OCI-LY3 (cell line): ENCODE measurements around the gene SAMD4B.
"Not testable (repeated sequence)": the region's sequence is repeated elsewhere in the genome, so short reads cannot be mapped to it uniquely, and the experiment has no call there.

Experiments
- EZH2phosphoT487 ChIP-seq: fragments of 200-600 bp; shearing (Covaris generic); IDR thresholded peaks from 2 replicates; pipeline ENCODE4 v1.6.1; 2018; ENCODE audit warnings: antibody characterized with exemption, mixed run types, low read depth
- TF ChIP-seq, protein P1 (sequence below): fragments of 200-600, 300-600 bp; sonication (generic); IDR thresholded peaks from 2 replicates; pipeline ENCODE4 v1.5.1; 2014; ENCODE audit warnings: antibody characterized with exemption, low read length, low read depth

DNA sequence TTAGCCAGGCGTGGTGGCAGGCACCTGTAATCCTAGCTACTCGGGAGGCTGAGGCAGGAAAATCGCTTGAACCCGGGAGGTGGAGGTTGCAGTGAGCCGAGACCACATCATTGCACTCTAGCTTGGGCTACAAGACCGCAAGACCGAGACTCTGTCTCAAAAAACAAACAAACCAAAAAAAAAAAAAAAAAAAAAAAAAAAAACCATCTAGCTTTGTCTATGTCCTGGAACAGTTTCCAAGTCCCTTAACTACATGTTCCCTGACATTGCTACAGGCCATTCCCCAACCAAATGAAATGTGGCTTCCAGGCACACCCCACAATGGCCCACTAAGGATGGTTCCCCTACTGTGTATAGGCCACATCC lies 32.9 kb upstream of the SAMD4B start:
- TF ChIP-seq EZH2phosphoT487, result not testable (repeated sequence)
- TF ChIP-seq, protein P1, sequence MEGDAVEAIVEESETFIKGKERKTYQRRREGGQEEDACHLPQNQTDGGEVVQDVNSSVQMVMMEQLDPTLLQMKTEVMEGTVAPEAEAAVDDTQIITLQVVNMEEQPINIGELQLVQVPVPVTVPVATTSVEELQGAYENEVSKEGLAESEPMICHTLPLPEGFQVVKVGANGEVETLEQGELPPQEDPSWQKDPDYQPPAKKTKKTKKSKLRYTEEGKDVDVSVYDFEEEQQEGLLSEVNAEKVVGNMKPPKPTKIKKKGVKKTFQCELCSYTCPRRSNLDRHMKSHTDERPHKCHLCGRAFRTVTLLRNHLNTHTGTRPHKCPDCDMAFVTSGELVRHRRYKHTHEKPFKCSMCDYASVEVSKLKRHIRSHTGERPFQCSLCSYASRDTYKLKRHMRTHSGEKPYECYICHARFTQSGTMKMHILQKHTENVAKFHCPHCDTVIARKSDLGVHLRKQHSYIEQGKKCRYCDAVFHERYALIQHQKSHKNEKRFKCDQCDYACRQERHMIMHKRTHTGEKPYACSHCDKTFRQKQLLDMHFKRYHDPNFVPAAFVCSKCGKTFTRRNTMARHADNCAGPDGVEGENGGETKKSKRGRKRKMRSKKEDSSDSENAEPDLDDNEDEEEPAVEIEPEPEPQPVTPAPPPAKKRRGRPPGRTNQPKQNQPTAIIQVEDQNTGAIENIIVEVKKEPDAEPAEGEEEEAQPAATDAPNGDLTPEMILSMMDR, result not testable (repeated sequence)
